Loucy (cell line): ENCODE results near the gene SIAH2.

Experiments used
- EZH2phosphoT487 ChIP-seq: fragments of 200-600 bp; IDR thresholded peaks from 2 replicates; pipeline ENCODE4 v1.6.1; 2018; ENCODE audit warnings: antibody characterized with exemption, mild to moderate bottlenecking, moderate library complexity, borderline replicate concordance
- TF ChIP-seq, protein P1 (sequence below): fragments of 200-600 bp; sonication (generic); conservative IDR thresholded peaks from 2 replicates; pipeline ENCODE4 v1.5.1; 2014; ENCODE audit warnings: mild to moderate bottlenecking, antibody characterized with exemption, low read length

DNA sequence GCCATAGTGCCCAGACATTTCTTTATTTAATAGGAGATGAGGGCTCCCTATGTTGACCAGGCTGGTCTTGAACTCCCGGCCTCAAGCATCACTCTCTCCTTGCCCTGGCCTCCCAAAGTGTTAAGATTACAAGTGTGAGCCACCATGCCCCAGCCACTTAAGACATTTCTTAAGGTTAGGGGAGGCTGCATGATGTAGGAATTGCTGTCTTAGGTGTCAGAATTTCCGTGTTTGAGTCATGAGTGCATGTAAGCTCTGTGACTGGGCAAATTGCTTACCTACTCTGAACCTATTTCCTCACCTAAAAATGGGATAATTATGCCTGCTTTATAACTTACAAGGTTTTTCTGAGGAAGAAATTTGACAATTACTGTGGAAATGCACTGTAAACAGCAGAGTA lies 34.2 kb upstream of the SIAH2 start:
- TF ChIP-seq, protein P1, sequence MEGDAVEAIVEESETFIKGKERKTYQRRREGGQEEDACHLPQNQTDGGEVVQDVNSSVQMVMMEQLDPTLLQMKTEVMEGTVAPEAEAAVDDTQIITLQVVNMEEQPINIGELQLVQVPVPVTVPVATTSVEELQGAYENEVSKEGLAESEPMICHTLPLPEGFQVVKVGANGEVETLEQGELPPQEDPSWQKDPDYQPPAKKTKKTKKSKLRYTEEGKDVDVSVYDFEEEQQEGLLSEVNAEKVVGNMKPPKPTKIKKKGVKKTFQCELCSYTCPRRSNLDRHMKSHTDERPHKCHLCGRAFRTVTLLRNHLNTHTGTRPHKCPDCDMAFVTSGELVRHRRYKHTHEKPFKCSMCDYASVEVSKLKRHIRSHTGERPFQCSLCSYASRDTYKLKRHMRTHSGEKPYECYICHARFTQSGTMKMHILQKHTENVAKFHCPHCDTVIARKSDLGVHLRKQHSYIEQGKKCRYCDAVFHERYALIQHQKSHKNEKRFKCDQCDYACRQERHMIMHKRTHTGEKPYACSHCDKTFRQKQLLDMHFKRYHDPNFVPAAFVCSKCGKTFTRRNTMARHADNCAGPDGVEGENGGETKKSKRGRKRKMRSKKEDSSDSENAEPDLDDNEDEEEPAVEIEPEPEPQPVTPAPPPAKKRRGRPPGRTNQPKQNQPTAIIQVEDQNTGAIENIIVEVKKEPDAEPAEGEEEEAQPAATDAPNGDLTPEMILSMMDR, result no peak
- TF ChIP-seq EZH2phosphoT487, result no peak
